ENCODE measurements around the gene SGSM1.

The SGSM1 gene

DNA sequence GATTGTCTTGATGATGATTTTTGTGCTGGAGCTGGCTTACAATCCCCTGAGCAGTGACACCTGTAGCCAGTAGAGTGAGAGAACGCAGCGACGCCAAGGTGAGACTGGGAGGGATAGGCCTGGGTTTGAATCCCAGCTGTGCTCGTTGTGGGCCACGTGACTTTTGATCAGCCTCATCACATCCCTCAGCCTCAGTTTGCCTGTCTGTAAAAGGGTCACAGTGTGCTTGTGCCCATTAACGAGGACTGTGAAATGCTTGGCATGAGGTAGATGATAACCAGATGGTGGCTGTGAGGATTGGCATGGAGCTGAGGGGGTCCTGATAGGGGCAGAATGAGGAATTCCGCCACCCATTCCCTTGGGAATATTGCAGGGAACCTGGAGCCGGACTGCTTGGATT is 156.1 kb downstream of the SGSM1 start:
- no peak for DNase-seq (ENCODE audit: low read depth)
- H3K4me3 ChIP-seq (ENCODE audit: low read length): no peak overlapping the region
- TF ChIP-seq, protein P1, sequence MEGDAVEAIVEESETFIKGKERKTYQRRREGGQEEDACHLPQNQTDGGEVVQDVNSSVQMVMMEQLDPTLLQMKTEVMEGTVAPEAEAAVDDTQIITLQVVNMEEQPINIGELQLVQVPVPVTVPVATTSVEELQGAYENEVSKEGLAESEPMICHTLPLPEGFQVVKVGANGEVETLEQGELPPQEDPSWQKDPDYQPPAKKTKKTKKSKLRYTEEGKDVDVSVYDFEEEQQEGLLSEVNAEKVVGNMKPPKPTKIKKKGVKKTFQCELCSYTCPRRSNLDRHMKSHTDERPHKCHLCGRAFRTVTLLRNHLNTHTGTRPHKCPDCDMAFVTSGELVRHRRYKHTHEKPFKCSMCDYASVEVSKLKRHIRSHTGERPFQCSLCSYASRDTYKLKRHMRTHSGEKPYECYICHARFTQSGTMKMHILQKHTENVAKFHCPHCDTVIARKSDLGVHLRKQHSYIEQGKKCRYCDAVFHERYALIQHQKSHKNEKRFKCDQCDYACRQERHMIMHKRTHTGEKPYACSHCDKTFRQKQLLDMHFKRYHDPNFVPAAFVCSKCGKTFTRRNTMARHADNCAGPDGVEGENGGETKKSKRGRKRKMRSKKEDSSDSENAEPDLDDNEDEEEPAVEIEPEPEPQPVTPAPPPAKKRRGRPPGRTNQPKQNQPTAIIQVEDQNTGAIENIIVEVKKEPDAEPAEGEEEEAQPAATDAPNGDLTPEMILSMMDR (conservative IDR thresholded peaks at IDR 0.05; ENCODE audit: low read length): no peak

DNA sequence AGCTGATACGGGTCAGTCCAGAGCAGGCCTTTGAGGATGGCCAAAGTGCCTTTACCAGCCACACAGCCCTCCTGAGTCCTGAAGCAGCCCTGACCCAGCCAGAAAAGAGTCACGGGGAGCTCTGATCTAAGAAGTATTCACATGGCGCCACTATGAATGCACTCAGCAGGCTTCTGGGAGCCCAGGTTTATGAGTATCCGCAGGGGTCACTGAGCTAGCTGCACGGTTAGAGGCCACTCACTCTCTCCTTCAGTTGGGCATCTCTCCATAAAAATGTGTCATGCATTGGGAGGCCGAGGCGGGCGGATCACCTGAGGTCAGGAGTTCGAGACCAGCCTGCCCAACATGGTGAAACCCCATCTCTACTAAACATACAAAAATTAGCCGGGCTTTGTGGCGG is 156.8 kb downstream of the SGSM1 start:
- DNase-seq (ENCODE audit: low read depth): no peak
- no peak overlapping the region for H3K4me3 ChIP-seq (ENCODE audit: low read length)
- TF ChIP-seq, protein P1 (conservative IDR thresholded peaks at IDR 0.05; ENCODE audit: low read length): no peak

DNA sequence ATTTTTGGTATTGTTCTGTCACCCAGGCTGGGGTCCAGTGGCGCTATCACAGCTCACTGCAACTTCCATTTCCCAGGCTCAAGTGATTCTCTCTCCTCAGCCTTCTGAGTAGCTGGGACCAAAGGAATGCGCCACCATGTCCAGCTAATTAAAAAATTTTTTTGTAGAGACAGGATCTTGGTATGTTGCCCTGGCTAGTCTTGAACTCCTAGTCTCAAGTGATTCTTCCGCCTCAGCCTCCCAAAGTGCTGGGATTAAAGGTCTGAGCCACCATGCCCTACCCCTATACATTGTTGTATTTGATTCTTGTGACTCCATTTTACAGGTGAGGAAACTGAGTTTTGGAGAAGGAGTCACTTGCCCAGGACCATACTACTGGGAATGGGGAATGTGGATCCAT is 158.4 kb downstream of the SGSM1 start:
- no peak for DNase-seq (ENCODE audit: low read depth)
- H3K4me3 ChIP-seq (ENCODE audit: low read length): no peak overlapping the region
- TF ChIP-seq, protein P1 (conservative IDR thresholded peaks at IDR 0.05; ENCODE audit: low read length): no peak

DNA sequence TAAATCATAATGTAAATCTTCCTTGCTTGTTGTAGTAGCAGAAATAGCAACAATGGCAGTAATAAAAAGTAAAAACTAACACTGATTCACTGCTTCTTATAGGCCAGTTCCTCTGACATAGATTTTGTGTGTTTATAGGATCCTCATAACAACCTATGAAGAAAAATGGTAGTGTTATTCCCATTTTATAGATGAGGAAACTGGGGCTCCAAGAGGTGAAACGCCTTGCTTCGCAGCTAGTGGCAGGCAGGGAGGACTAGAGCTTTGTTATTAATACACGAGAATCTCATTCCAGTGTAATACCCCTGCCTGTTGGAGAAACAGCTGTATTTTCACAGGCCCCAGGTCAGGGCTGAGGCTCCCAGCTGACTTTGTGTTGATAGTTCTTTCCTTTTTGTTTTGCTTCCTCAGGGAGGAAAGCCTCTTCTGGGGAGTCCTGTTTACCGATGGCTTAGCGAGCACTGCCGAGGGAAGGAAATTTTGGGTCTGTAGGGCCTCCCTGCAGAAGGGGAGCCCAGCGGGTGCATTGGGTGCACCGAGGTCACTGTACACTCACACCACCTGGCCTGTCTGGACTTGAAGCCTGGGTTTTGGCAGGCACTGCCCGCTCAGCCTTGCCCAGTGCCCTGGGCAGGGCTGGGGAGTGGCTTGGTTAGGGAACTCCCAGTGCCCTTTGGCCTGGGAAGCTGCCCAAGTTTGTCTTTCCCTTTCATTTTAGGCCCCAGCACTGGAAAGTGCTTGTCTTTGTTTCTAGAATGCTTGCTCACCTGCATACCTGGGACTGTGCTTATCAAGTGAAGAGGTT is 160.0 kb downstream of the SGSM1 start:
- no peak overlapping the region for H3K4me3 ChIP-seq (ENCODE audit: low read length)
- TF ChIP-seq, protein P1 (conservative IDR thresholded peaks at IDR 0.05; ENCODE audit: low read length): no peak
- DNase-seq (ENCODE audit: low read depth): no peak

DNA sequence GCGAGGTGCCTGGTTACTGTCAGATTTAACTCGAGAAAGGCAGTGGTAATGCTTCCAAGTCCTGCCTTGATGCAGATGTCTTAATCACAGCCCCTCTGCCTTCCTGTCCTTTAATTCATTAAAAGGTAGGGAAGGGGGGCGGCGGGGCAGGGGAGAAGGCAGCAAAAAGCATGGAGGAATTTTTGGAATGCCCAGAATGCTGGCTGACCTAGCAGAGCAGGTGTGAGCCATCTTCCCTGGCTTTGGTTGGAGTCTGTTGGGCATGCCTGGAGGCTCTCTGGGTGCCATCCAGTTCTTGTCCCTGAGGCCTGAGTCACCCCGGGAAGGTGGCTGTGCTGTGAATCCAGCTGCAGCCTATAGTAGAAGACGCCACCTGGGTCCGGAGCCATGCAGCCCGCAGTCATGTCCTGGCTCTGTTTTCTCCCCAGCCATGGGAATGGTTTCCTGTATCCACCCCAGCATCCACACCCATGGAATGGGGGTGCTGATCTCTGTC is 162.1 kb downstream of the SGSM1 start:
- no peak overlapping the region for H3K4me3 ChIP-seq (ENCODE audit: low read length)
- DNase-seq (ENCODE audit: low read depth): peak; percentile 32
- TF ChIP-seq, protein P1 (conservative IDR thresholded peaks at IDR 0.05; ENCODE audit: low read length): no peak

DNA sequence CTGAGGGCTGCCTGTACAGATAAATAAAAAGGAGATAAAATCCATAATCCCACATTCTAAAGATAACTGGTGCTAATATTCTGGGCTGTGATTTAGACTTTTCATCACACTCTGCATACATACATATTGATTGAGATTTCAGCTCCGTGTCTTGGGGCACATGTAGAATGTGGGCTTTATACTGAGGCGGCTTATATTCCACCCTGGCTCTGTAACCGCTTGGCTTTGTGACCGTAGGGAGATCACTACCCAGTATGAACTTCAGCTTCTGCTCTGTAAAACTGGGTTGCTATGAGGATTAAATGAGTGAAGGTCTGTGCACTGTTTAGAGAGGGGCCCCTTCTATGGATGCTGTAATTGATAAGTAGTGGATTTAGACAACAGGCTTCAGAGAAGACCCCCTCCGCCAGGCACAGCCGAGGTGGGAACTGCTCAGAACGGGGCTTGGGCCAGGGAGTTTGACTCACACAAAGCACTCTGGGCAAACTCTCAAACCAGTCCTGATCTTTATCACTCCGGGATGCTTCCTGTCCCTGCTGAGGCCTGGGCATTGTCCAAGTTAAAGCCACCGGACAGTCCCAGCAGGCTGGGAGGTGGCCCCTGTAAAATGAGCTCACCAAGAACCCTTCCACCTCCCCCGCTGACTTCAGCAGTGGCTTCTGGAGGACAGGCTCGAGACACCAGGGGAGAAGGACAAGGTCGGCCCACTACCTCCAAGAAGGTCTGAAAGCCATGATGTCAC is 163.7 kb downstream of the SGSM1 start:
- TF ChIP-seq, protein P1 (conservative IDR thresholded peaks at IDR 0.05; ENCODE audit: low read length): no peak
- DNase-seq (ENCODE audit: low read depth): peak; percentile 54
- H3K4me3 ChIP-seq (ENCODE audit: low read length): no peak overlapping the region
